Stimulated activated CD4-positive, alpha-beta T cell treated with anti-CD3 and anti-CD28 coated beads, Interleukin-1b, Interleukin-23, amount 100 ng/mL, for 48 hours (primary cell): ENCODE data around the gene BRD3OS.
"Not testable (repeated sequence)": the region's sequence is repeated elsewhere in the genome, so short reads cannot be mapped to it uniquely, and the experiment has no call there.

Experiments
- DNase-seq: peaks from one replicate; pipeline ENCODE4 v3.0.0-alpha.2; 2020

The BRD3OS gene

DNA sequence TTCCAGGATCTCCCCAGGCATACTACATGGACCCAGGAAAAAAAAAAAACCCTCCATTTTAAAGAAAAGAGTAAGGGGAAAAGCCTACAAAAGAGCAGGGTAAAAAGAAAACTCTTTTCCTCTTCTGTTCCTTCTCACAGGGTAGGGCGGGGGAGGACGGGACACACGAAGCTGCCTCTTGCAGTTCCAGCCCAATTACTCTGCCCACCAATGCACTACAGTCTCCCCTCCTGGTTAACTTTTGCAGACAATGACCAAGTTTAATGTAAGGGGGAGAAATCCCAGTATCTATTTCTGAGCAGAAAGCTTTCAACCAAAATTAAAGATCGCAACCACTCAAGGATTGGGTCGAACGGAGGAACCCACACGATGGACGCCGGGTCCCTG lies 41.2 kb downstream of the BRD3OS start:
- DNase-seq: no peak

DNA sequence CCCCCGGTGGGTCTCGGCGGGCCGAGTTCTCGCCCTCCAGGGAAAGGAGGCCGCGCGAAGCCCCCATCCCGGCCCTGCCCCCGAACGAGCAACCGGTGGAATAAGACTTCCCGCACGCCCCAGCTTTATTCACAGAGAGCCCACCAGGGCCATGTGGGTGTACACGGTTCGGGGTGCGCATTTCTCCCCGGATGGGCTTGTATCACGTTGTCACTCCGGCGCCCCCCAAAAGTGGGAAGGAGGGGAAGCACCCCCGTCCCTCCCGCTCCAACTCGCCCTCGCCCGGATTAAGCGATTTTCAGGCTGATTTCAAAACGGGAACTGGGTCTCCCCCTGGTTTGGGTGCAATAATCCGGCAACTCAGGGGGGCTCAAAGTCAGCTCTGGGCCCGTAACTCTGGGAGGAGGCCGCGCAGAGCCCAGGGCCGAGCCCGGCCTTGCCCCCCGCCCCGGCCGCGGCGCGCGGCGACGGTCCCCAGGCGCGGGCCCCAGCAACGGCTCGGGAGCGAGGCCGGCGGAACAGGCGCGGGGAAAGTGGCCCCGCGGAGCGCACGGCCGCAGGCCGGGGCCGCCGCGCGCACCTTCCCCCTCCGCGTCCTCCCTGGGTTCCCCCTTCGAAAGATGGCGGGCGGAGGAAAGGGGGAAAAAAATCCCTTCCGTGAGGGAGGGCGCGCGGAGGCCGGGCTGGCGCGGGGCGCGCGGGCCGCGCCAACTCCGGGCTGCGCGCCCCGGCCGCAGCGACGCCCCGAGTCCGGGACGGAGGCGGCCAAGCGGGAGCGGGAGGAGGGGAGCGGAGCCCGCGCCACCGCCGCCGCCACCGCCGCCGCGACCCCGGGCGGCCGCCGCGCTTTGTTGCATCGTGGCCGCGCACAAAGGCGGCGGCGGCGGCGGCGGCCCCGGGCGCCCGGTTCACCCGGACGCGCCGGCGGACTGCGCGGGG lies 41.9 kb downstream of the BRD3OS start:
- no peak for DNase-seq

GRCh38 chr9:134067904-134068743 lies 42.8 kb downstream of the BRD3OS start, which contains the start of gene BRD3:
Gene BRD3 (minus strand): TSS chr9:134068026. CDS start chr9:134053477, 14,549 bp downstream.
- DNase-seq: peak; percentile 80

DNA sequence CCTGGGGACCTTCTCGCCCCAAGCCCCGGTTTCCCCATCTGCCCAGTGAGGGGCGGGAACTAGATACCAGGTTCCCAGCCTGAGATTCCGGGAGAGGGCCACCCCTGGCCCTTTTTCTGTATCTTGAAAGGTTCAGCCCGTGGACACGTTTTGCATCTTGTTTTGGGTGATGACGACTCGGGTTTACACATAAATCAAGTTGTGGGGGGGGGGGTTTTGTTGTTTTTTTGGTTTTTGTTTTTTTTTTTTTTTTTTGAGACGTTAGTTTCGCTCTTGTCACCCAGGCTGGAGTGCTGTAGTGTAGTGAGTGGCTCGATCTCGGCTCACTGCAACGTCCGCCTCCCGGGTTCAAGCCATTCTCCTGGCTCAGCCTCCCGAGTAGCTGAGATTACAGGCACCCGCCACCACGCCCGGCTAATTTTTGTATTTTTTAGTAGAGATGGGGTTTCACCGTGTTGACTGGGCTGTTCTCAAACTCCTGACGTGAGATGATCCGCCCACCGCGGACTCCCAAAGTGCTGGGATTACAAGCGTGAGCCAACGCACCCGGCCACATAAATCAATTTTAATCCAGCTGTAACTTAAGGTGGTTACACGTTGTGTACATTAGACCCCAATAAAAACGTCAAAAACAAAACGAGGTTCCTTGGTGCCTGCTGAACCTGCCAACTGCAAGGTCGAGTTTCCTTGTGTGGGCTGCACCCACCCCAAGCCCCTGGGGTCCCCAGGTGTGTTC lies 43.6 kb downstream of the BRD3OS start:
- DNase-seq: no peak

- DNase-seq: no peak
Observed at GRCh38 chr9:134069480-134070399, 44.5 kb downstream of the BRD3OS start.

- no peak for DNase-seq
Observed at GRCh38 chr9:134071149-134071548, 45.9 kb downstream of the BRD3OS start.

DNA sequence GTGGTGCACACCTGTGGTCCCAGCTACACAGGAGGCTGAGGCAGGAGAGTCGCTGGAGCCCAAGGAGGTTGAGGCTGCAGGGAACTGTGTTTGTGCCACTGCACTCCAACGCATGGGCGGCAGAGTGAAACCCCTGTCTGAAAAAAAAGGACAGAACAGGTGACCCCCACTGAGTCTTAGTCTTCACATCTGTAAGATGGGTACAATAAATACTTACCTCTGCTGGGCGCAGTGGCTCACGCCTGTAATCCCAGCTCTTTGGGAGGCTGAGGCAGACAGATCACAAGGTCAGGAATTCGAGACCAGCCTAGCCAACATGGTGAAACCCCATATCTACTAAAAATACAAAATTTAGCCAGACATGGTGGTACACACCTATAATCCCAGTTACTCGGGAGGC lies 47.4 kb downstream of the BRD3OS start:
- DNase-seq: not testable (repeated sequence)

GRCh38 chr9:134073500-134073899 lies 48.2 kb downstream of the BRD3OS start:
- DNase-seq: no peak

DNA sequence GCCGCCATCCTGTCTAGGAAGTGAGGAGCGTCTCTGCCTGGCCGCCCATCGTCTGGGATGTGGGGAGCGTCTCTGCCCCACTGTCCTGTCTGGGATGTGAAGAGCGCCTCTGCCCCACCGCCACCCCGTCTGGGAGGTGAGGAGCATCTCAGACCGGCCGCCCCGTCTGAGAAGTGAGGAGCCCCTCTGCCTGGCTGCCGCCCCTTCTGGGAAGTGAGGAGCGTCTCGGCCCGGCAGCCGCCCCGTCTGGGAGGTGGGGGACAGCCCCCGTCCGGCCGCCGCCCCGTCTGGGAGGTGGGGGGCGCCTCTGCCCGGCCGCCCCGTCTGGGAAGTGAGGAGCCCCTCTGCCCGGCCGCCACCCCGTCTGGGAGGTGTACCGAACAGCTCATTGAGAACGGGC lies 50.4 kb downstream of the BRD3OS start:
- DNase-seq: not testable (repeated sequence)

DNA sequence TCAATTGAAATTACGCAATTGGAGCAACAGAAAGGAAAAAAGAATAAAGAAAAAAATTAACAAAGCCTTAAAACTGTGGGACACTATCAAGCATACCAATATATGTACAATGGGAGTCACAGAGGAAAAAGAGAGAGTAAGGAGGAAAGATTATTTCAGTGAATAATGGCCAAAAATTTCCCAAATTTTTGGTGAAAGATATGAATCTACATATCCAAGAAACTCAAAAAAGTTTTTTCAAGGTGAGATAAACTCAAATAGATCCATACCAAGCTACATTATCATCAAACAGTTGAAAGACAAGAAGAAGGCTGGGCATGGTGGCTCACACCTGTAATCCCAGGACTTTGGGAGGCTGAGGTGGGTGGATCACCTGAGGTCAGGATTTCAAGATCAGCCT lies 51.4 kb downstream of the BRD3OS start:
- no peak for DNase-seq
